ENCODE data around the gene SPCS2.
A peak's percentile ranks its signal among the peaks of the same experiment; 100 is the strongest.

Gene SPCS2

GRCh38 chr11:74948898-74949752 lies at the start of gene SPCS2, which contains the start of gene XRRA1:
Gene SPCS2 (plus strand): TSS chr11:74949266. CDS start chr11:74949286, 20 bp downstream.
Gene XRRA1 (minus strand): TSS chr11:74949091. CDS start chr11:74940878, 8,213 bp downstream.
- peak; percentile 97 for DNase-seq
- in situ Hi-C loops (cut with HindIII; ENCODE audit: low pct_ligation_motif_present, low pct_unique_long_range_greater_than_20kb, low sequenced_read_pairs): no loop called here

GRCh38 chr11:74902342-74902741 lies 46.7 kb upstream of the SPCS2 start:
- DNase-seq: no peak
- in situ Hi-C loops (cut with HindIII; ENCODE audit: low pct_ligation_motif_present, low pct_unique_long_range_greater_than_20kb, low sequenced_read_pairs): no loop called here

GRCh38 chr11:74905326-74905725 lies 43.7 kb upstream of the SPCS2 start:
- in situ Hi-C loops (cut with HindIII; ENCODE audit: low pct_ligation_motif_present, low pct_unique_long_range_greater_than_20kb, low sequenced_read_pairs): no loop called here
- DNase-seq: no peak

- DNase-seq: no peak
- in situ Hi-C loops (cut with HindIII; ENCODE audit: low pct_ligation_motif_present, low pct_unique_long_range_greater_than_20kb, low sequenced_read_pairs): no loop called here
Measured at GRCh38 chr11:74909385-74909784, 39.7 kb upstream of the SPCS2 start.

- DNase-seq: no peak
- in situ Hi-C loops (cut with HindIII; ENCODE audit: low pct_ligation_motif_present, low pct_unique_long_range_greater_than_20kb, low sequenced_read_pairs): no loop called here
Measured at GRCh38 chr11:74909812-74910211, 39.3 kb upstream of the SPCS2 start.

- in situ Hi-C loops (cut with HindIII; ENCODE audit: low pct_ligation_motif_present, low pct_unique_long_range_greater_than_20kb, low sequenced_read_pairs): no loop called here
- DNase-seq: no peak
Measured at GRCh38 chr11:74923125-74923524, 25.9 kb upstream of the SPCS2 start.

- in situ Hi-C loops (cut with HindIII; ENCODE audit: low pct_ligation_motif_present, low pct_unique_long_range_greater_than_20kb, low sequenced_read_pairs): no loop called here
- no peak for DNase-seq
Measured at GRCh38 chr11:74925281-74925680, 23.8 kb upstream of the SPCS2 start.

GRCh38 chr11:74926304-74927030 lies 22.6 kb upstream of the SPCS2 start:
- no peak for DNase-seq
- in situ Hi-C loops (cut with HindIII; ENCODE audit: low pct_ligation_motif_present, low pct_unique_long_range_greater_than_20kb, low sequenced_read_pairs): no loop called here

- in situ Hi-C loops (cut with HindIII; ENCODE audit: low pct_ligation_motif_present, low pct_unique_long_range_greater_than_20kb, low sequenced_read_pairs): no loop called here
- no peak for DNase-seq
Measured at GRCh38 chr11:74927496-74927895, 21.6 kb upstream of the SPCS2 start.

GRCh38 chr11:74929431-74930363 lies 19.4 kb upstream of the SPCS2 start:
- in situ Hi-C loops (cut with HindIII; ENCODE audit: low pct_ligation_motif_present, low pct_unique_long_range_greater_than_20kb, low sequenced_read_pairs): no loop called here

GRCh38 chr11:74932169-74932568 lies 16.9 kb upstream of the SPCS2 start:
- no peak for DNase-seq
- in situ Hi-C loops (cut with HindIII; ENCODE audit: low pct_ligation_motif_present, low pct_unique_long_range_greater_than_20kb, low sequenced_read_pairs): no loop called here

More at GRCh38 chr11:74929431-74930363, 19.4 kb upstream of the SPCS2 start:
- DNase-seq: peak; percentile 82

- in situ Hi-C loops (cut with HindIII; ENCODE audit: low pct_ligation_motif_present, low pct_unique_long_range_greater_than_20kb, low sequenced_read_pairs): no loop called here
- no peak for DNase-seq
Measured at GRCh38 chr11:74932797-74933196, 16.3 kb upstream of the SPCS2 start.

- in situ Hi-C loops (cut with HindIII; ENCODE audit: low pct_ligation_motif_present, low pct_unique_long_range_greater_than_20kb, low sequenced_read_pairs): no loop called here
- DNase-seq: no peak
Measured at GRCh38 chr11:74933765-74934164, 15.3 kb upstream of the SPCS2 start.

GRCh38 chr11:74935285-74935684 lies 13.8 kb upstream of the SPCS2 start:
- DNase-seq: no peak
- in situ Hi-C loops (cut with HindIII; ENCODE audit: low pct_ligation_motif_present, low pct_unique_long_range_greater_than_20kb, low sequenced_read_pairs): no loop called here

GRCh38 chr11:74936087-74936486 lies 13.0 kb upstream of the SPCS2 start:
- in situ Hi-C loops (cut with HindIII; ENCODE audit: low pct_ligation_motif_present, low pct_unique_long_range_greater_than_20kb, low sequenced_read_pairs): no loop called here
- no peak for DNase-seq

GRCh38 chr11:74936976-74937375 lies 12.1 kb upstream of the SPCS2 start:
- in situ Hi-C loops (cut with HindIII; ENCODE audit: low pct_ligation_motif_present, low pct_unique_long_range_greater_than_20kb, low sequenced_read_pairs): no loop called here
- DNase-seq: no peak

GRCh38 chr11:74937696-74938475 lies 11.2 kb upstream of the SPCS2 start:
- in situ Hi-C loops (cut with HindIII; ENCODE audit: low pct_ligation_motif_present, low pct_unique_long_range_greater_than_20kb, low sequenced_read_pairs): no loop called here
- no peak for DNase-seq

- in situ Hi-C loops (cut with HindIII; ENCODE audit: low pct_ligation_motif_present, low pct_unique_long_range_greater_than_20kb, low sequenced_read_pairs): no loop called here
Measured at GRCh38 chr11:74941492-74941891, 7.6 kb upstream of the SPCS2 start.

More at GRCh38 chr11:74941492-74941891, 7.6 kb upstream of the SPCS2 start:
- DNase-seq: no peak
